Trophoblast cell (in vitro differentiated cells and primary cell): ENCODE results near the gene PLA2G2A.

Experiments
- DNase-seq, 2 donors: peaks; one replicate each; pipeline ENCODE4 v3.0.0-alpha.2; 2016
- H2AFZ ChIP-seq: 2 replicates; pipeline ENCODE4 v1.6.1; 2013; ENCODE audit warnings: low read length, moderate library complexity, mild to moderate bottlenecking; ENCODE audit not compliant: insufficient read depth, poor library complexity
- H2AK5ac ChIP-seq: 2 replicates; pipeline ENCODE4 v1.6.1; 2013; ENCODE audit warnings: mild to moderate bottlenecking, low read length
- H2BK120ac ChIP-seq: 2 replicates; pipeline ENCODE4 v1.6.1; 2013; ENCODE audit warnings: low read length, mild to moderate bottlenecking, moderate library complexity; ENCODE audit not compliant: insufficient read depth, poor library complexity
- H2BK12ac ChIP-seq: 2 replicates; pipeline ENCODE4 v1.6.1; 2013; ENCODE audit warnings: mild to moderate bottlenecking, low read length, moderate library complexity
- H2BK5ac ChIP-seq: 2 replicates; pipeline ENCODE4 v1.6.1; 2013; ENCODE audit warnings: low read length, low read depth, moderate library complexity, mild to moderate bottlenecking; ENCODE audit not compliant: poor library complexity
- H3K14ac ChIP-seq: 2 replicates; pipeline ENCODE4 v1.6.1; 2013; ENCODE audit warnings: mild to moderate bottlenecking, low read length
- H3K18ac ChIP-seq: 2 replicates; pipeline ENCODE4 v1.6.1; 2013; ENCODE audit warnings: mild to moderate bottlenecking, low read length
- H3K23ac ChIP-seq: 2 replicates; pipeline ENCODE4 v1.6.1; 2013; ENCODE audit warnings: low read length
- H3K27ac ChIP-seq: 2 replicates; pipeline ENCODE4 v1.5.1; 2013; ENCODE audit warnings: low read depth, mild to moderate bottlenecking, inconsistent platforms, low read length, moderate library complexity
- H3K27me3 ChIP-seq: 2 replicates; pipeline ENCODE4 v1.6.1; 2013; ENCODE audit warnings: inconsistent platforms, mild to moderate bottlenecking, low read length, moderate library complexity; ENCODE audit not compliant: insufficient read depth
- H3K36me3 ChIP-seq, 2 experiments: 1 replicate in 1 of 2; 2 replicates in 1 of 2; pipeline ENCODE4 v1.6.1; 2013; ENCODE audit warnings: low read length in 2 of 2, mild to moderate bottlenecking in 2 of 2, moderate library complexity in 1 of 2; ENCODE audit not compliant: insufficient read depth in 2 of 2, control insufficient read depth in 1 of 2
- H3K4ac ChIP-seq: 2 replicates; pipeline ENCODE4 v1.6.1; 2013; ENCODE audit warnings: low read depth, mild to moderate bottlenecking, low read length, moderate library complexity
- H3K4me1 ChIP-seq, 2 experiments: 1 replicate in 1 of 2; 2 replicates in 1 of 2; pipeline ENCODE4 v1.6.1; 2013; ENCODE audit warnings: low read length in 2 of 2, mild to moderate bottlenecking in 2 of 2, moderate library complexity in 1 of 2; ENCODE audit not compliant: insufficient read depth in 2 of 2, control insufficient read depth in 1 of 2
- H3K4me2 ChIP-seq: 2 replicates; pipeline ENCODE4 v1.6.1; 2013; ENCODE audit warnings: inconsistent platforms, mild to moderate bottlenecking, low read length, moderate library complexity
- H3K4me3 ChIP-seq: 2 replicates; pipeline ENCODE4 v1.5.1; 2013; ENCODE audit warnings: mild to moderate bottlenecking, low read depth, low read length, inconsistent platforms
- H3K79me1 ChIP-seq: one replicate; pipeline ENCODE4 v1.6.1; 2013; ENCODE audit warnings: low read length
- H3K79me2 ChIP-seq: 2 replicates; pipeline ENCODE4 v1.6.1; 2013; ENCODE audit warnings: low read length, mild to moderate bottlenecking; ENCODE audit not compliant: control insufficient read depth, insufficient read depth, poor library complexity
- H3K9ac ChIP-seq: 2 replicates; pipeline ENCODE4 v1.6.1; 2013; ENCODE audit warnings: mild to moderate bottlenecking, low read length
- H3K9me3 ChIP-seq: 2 replicates; pipeline ENCODE4 v1.6.1; 2013; ENCODE audit warnings: low read depth, mild to moderate bottlenecking, control low read depth, inconsistent platforms, low read length; ENCODE audit not compliant: insufficient read depth
- H4K12ac ChIP-seq: 2 replicates; pipeline ENCODE4 v1.6.1; 2013; ENCODE audit warnings: low read depth, mild to moderate bottlenecking, low read length, moderate library complexity
- H4K8ac ChIP-seq: 2 replicates; pipeline ENCODE4 v1.6.1; 2013; ENCODE audit warnings: low read depth, mild to moderate bottlenecking, low read length, moderate library complexity
- H4K91ac ChIP-seq: one replicate; pipeline ENCODE4 v1.6.1; 2013; ENCODE audit warnings: low read depth, mild to moderate bottlenecking, low read length, moderate library complexity
- WGBS: extraction: QIAGEN DNeasy Blood & Tissue Kit; methylation state at CpG from one replicate; pipeline ENCODE4 v1.1.7; 2013; ENCODE audit warnings: missing lambda C conversion rate; ENCODE audit not compliant: insufficient read length, insufficient coverage; ENCODE audit errors: extremely low coverage; 5-methylcytosine and 5-hydroxymethylcytosine counted together

PLA2G2A gene

DNA sequence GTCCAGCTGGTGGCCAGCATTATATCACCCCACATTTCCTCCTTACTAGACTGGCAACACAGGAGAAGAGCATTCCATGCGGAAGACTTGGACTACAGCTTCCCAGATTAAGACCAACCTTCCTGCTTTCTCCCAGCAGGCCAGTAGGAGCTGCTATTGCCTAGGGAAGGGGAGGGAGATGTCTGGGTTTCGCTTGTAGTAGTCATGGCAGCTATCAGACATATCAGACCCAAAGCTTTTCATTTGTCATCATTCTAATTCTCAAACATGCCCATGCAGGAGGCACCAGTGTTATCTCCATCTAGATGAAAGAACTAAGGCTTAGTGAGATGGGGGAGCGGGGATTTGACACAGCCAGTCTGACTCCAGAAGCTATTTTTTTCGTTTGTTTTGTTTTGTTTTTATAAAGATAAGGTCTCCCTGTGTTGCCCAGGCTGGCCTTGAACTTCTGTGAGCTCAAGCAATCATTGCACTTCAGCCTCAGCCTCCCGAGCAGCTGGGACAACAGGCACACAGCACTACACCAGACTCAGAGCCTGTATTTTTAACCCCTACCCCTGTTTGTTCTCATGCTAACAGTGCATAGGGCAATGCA is 4.5 kb downstream of the PLA2G2A start:
- Histone ChIP-seq H3K4me1 (no peaks in the 10 kb centered on the region), H3K27me3 (no peaks in the 10 kb centered on the region), H3K9ac (no peak overlapping the region), H3K4me2 (no peak overlapping the region), H3K27ac (no peak overlapping the region), H4K91ac (no peak overlapping the region), H2BK120ac (no peak overlapping the region), H3K4ac (no peak overlapping the region), H4K8ac (no peak overlapping the region), H2AFZ (no peak overlapping the region), H3K79me1 (no peaks in the 10 kb centered on the region), H3K18ac (no peak overlapping the region), H3K36me3 (no peaks in the 10 kb centered on the region), H3K23ac (no peak overlapping the region), H3K79me2 (no peaks in the 10 kb centered on the region), H2AK5ac (no peak overlapping the region), H3K4me3 (no peak overlapping the region), H3K9me3 (peaks cover 2% of the 10 kb centered on the region), H2BK5ac (no peak overlapping the region), H2BK12ac (no peak overlapping the region), H3K14ac (no peak overlapping the region), H4K12ac (no peak overlapping the region)
- WGBS, result no CpG with 5 or more reads among the region's 5 CpGs
- peak; percentile 78 to 89 for DNase-seq

GRCh38 chr1:19973616-19974015 is 5.8 kb downstream of the PLA2G2A start:
- Histone ChIP-seq H3K27ac (no peak overlapping the region), H3K4me3 (no peak overlapping the region), H4K12ac (no peak overlapping the region), H4K8ac (no peak overlapping the region), H3K27me3 (no peaks in the 10 kb centered on the region), H3K79me2 (no peaks in the 10 kb centered on the region), H3K4me1 (no peaks in the 10 kb centered on the region), H3K9me3 (peaks cover 2% of the 10 kb centered on the region), H2BK12ac (no peak overlapping the region), H3K18ac (no peak overlapping the region), H3K14ac (no peak overlapping the region), H3K36me3 (no peaks in the 10 kb centered on the region), H3K9ac (no peak overlapping the region), H2AK5ac (no peak overlapping the region), H2BK5ac (no peak overlapping the region), H4K91ac (no peak overlapping the region), H3K79me1 (no peaks in the 10 kb centered on the region), H3K23ac (no peak overlapping the region), H3K4me2 (no peak overlapping the region), H3K4ac (no peak overlapping the region), H2AFZ (no peak overlapping the region), H2BK120ac (no peak overlapping the region)
- no peak for DNase-seq
- WGBS, result no CpG with 5 or more reads among the region's 3 CpGs

GRCh38 chr1:19971664-19972063 is 7.8 kb downstream of the PLA2G2A start:
- H3K9me3 ChIP-seq, result peaks cover 2% of the 10 kb centered on the region
- no CpG with 5 or more reads among the region's 1 CpG for WGBS
- no peak overlapping the region for H2BK12ac ChIP-seq
- no peak overlapping the region for H2BK120ac ChIP-seq
- no peaks in the 10 kb centered on the region for H3K79me2 ChIP-seq
- no peak overlapping the region for H4K91ac ChIP-seq
- no peak overlapping the region for H4K12ac ChIP-seq
- H3K9ac ChIP-seq, result no peak overlapping the region
- H3K4ac ChIP-seq, result no peak overlapping the region
- H3K23ac ChIP-seq, result no peak overlapping the region
- H3K4me1 ChIP-seq, result no peaks in the 10 kb centered on the region
- no peaks in the 10 kb centered on the region for H3K79me1 ChIP-seq
- no peaks in the 10 kb centered on the region for H3K27me3 ChIP-seq
- H2AK5ac ChIP-seq, result no peak overlapping the region
- H3K14ac ChIP-seq, result no peak overlapping the region
- DNase-seq, result no peak
- no peaks in the 10 kb centered on the region for H3K36me3 ChIP-seq
- H2AFZ ChIP-seq, result no peak overlapping the region
- H3K4me3 ChIP-seq, result no peak overlapping the region
- H3K18ac ChIP-seq, result no peak overlapping the region
- H3K27ac ChIP-seq, result no peak overlapping the region
- no peak overlapping the region for H2BK5ac ChIP-seq
- H3K4me2 ChIP-seq, result no peak overlapping the region
- H4K8ac ChIP-seq, result no peak overlapping the region

GRCh38 chr1:19969898-19970660 is 9.3 kb downstream of the PLA2G2A start:
- no peaks in the 10 kb centered on the region for H3K27me3 ChIP-seq
- peak overlapping the region; percentile 26 for H3K9ac ChIP-seq
- H3K4me3 ChIP-seq, result no peak overlapping the region
- H3K4me2 ChIP-seq, result no peak overlapping the region
- H3K4me1 ChIP-seq, result no peaks in the 10 kb centered on the region
- H3K79me2 ChIP-seq, result no peaks in the 10 kb centered on the region
- H2AK5ac ChIP-seq, result no peak overlapping the region
- H2AFZ ChIP-seq, result no peak overlapping the region
- no peak overlapping the region for H2BK12ac ChIP-seq
- H3K27ac ChIP-seq, result no peak overlapping the region
- H3K9me3 ChIP-seq, result peaks cover 2% of the 10 kb centered on the region
- no peaks in the 10 kb centered on the region for H3K36me3 ChIP-seq
- no peak overlapping the region for H2BK120ac ChIP-seq
- H2BK5ac ChIP-seq, result no peak overlapping the region
- H4K8ac ChIP-seq, result no peak overlapping the region
- H3K79me1 ChIP-seq, result no peaks in the 10 kb centered on the region
- no peak overlapping the region for H3K14ac ChIP-seq
- H4K12ac ChIP-seq, result no peak overlapping the region
- no peak overlapping the region for H3K23ac ChIP-seq
- H3K18ac ChIP-seq, result no peak overlapping the region
- peak; percentile 24 to 34 for DNase-seq
- no peak overlapping the region for H4K91ac ChIP-seq
- no CpG with 5 or more reads among the region's 5 CpGs for WGBS
- H3K4ac ChIP-seq, result no peak overlapping the region
